Activated CD4-positive, alpha-beta T cell treated with anti-CD3 and anti-CD28 coated beads, Interleukin-2, amount 50 U/mL, for 4 hours (primary cell): Measurements from ENCODE around the gene CBFB.
"Not testable (repeated sequence)": the region's sequence is repeated elsewhere in the genome, so short reads cannot be mapped to it uniquely, and the experiment has no call there.

Experiments used
- DNase-seq, 2 experiments: peaks; one replicate each; pipeline ENCODE4 v3.0.0-alpha.2; 2020

CBFB gene

DNA sequence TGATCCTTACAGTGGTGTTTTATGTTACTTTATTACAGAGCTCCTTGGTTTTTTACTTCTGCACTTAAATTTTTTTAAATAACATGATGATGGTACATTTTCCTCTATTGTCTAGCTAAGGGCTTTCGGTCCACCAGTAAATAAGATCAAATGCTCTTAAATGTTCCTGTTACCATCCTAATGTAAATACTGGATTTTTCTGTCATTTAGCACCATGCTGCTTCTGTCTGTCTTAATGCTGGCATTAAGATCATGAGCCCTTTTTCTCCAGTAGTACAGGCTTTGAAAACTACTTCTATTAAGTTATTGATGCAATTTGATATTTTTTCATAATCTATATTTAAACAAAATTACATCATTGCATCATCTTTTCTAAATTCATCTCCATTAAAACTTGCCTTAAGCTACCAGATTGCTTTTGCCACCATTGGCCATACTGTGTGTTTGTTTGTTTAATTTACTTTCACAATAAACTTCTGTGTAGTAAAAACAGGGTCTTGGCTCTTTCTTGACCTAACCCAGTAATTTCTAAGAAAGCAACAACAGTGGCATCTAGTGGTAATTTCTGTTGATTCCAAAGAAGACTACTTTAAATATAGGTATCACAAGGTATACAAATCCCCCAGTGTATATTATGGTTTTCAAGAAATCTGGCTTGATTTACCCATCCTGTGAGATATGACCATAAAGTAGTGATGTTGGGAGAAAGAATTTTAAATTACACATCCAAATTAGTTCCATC lies 71.8 kb downstream of the CBFB start:
- DNase-seq, result no peak

- no peak for DNase-seq
These were observed 72.5 kb downstream of the CBFB start for GRCh38 chr16:67101311-67102082.

DNA sequence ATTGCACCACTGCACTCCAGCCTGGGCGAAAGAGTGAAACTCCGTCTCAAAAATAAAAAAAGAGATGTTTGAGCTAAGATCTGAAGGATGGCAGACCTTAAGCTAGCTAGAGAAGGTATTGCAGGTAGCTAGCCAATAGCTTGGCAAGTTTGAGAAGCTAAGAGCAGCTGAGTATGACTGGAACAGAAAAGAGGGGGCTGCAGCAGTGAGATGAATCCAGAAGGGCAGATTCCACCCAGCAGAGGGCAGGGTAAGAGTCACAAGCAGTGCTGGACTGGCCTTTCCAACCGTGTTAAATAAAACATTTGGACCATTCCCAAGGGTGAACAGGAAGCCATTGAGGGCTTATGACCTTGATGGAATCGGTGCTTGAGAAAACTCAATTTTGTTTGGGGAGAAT lies 75.1 kb downstream of the CBFB start:
- DNase-seq, result no peak

- DNase-seq, result no peak
These were observed 75.9 kb downstream of the CBFB start for GRCh38 chr16:67104845-67105244.

DNA sequence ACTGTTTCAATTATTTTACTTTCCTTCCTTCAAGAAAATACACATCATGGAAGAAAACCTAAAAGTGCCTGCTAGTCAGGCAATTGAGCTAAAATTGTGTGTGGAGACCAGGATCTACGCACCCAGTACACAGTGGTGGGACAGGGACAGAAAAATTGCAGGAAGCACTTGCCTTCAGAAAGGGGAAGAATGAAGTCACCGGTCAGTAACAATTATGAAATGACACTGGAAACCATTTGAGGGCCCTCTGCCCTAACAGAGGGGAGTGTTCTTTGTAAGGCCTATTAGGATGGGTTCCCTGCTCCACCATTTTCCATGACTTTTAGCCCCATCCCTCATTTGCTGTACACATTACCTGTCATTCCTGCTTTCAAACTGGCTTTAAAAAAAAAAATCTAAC lies 76.3 kb downstream of the CBFB start:
- DNase-seq, result no peak

- no peak for DNase-seq
These were observed 76.9 kb downstream of the CBFB start for GRCh38 chr16:67105881-67106280.

GRCh38 chr16:67108489-67108888 lies 79.5 kb downstream of the CBFB start:
- DNase-seq, result no peak

- DNase-seq, result no peak
These were observed 80.0 kb downstream of the CBFB start for GRCh38 chr16:67108931-67109406.

GRCh38 chr16:67109407-67110135 lies 80.6 kb downstream of the CBFB start, which contains the start of gene PHAF1:
TSS of gene PHAF1 (plus strand) at chr16:67109941. CDS start at chr16:67110176, 235 bp downstream.
- peak; percentile 93 for DNase-seq

DNA sequence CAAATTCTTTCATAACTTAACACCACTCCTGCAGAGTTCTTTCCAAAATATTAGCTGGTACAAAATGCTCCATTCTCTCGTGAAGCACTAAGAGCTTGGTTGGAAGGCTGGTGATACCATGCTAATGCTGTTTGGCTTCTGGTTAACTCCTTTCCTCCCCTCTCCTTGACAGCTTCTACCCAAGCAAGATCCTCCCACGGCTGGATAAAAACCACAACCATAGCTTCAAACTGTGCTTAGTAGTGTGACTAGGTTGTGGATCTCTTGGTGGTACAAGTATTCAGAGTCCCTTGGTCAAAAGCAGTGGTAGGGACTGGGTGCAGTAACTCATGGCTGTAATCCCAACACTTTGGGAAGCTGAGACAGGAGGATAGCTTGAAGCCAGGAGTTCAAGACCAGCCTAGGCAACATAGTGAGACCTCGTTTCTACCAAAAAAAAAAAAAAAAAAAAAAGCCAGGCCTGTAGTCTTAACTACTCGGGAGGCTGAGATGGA lies 83.0 kb downstream of the CBFB start:
- no peak for DNase-seq

- no peak for DNase-seq
These were observed 83.8 kb downstream of the CBFB start for GRCh38 chr16:67112591-67113399.

DNA sequence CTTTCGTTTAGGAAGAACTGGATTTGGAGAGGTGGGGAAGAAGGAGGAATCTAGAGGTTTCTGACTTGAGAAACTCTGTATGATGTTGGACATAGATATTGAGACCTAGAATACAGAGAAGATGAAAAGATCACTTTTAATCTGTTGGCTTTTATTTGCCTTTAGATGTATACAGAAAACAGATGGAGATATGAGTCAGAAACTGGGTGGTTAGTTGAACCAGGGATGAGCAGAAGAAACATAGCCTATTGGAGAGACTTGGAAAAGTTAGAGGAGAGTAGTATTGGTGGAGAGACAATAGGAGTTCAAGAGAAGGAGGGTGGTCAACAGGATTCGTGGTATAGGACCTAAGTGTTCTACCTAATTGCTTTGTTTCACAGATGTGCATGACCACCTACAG lies 85.8 kb downstream of the CBFB start:
- DNase-seq, result no peak

- no peak for DNase-seq
These were observed 86.7 kb downstream of the CBFB start for GRCh38 chr16:67115639-67116038.

DNA sequence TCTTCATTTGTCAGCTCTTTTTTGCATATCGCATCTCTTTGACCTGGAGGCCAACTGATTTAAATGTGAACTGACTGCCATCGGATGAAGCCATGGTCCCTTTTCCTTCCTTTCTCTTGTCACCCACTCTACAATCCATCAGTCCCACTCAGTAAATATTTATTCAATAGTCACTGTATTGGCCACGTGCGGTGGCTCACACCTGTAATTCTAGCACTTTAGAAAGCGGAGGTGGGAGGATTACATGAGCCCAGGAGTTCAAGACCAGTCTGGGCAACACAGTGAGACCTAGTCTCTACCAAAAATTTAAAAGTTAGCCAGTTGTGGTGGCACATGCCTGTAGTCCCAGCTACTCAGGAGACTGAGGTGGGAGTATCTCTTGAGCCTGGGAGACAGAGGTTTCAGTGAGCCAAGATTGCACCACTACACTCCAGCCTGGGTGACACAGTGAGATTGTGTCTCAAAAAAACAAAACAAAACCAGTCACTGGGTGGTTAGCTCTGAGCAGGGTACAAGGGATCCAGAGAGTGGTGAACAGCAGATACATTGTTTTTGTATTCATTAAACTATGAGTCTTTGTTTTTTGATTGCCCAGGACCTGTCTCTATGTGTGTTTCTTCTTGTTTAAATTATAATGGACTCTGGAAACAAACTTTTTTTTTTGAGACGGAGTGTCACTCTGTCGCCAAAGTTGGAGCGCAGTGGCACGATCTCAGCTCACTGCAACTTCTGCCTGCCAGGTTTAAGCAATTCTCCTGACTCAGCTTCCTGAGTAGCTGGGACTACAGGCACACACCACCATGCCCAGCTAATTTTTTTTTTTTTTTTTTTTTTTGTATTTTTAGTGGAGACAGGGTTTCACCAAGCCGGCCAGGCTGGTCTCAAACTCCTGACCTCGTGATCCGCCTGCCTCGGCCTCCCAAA lies 87.7 kb downstream of the CBFB start:
- DNase-seq, result no peak

DNA sequence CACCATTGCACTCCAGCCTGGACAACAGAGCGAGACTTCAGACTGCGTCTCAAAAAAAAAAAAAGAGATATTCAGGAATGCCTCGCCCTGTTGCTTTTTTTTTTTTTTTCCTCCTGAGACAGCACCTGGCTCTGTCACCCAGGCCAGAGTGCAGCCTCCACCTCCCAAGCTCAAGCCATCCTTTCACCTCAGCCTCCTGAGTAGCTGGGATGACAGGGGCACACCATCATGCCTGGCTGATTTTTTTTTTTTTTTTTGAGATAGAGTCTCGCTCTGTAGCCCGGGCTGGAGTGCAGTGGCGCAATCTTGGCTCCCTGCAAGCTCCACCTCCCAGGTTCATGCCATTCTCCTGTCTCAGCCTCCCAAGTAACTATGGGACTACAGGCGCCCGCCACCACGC lies 88.8 kb downstream of the CBFB start:
- no peak for DNase-seq

GRCh38 chr16:67120025-67120424 lies 91.1 kb downstream of the CBFB start:
- DNase-seq, result no peak

DNA sequence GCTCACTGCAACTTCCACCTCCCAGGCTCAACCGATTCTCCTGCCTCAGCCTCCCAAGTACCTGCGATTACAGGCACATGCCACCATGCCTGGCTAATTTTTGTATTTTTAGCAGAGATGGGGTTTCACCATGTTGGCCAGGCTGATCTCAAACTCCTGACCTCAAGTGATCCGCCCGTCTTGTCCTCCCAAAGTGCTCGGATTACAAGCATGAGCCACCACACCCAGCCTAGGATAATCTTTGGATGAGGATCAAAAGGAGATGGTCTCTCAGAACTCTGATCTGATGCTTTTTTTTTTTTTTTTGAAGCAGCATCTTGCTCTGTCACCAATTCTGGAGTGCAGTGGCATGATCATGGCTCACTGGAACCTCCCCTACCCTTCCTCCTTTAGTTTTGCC lies 93.8 kb downstream of the CBFB start:
- DNase-seq, result not testable (repeated sequence)

DNA sequence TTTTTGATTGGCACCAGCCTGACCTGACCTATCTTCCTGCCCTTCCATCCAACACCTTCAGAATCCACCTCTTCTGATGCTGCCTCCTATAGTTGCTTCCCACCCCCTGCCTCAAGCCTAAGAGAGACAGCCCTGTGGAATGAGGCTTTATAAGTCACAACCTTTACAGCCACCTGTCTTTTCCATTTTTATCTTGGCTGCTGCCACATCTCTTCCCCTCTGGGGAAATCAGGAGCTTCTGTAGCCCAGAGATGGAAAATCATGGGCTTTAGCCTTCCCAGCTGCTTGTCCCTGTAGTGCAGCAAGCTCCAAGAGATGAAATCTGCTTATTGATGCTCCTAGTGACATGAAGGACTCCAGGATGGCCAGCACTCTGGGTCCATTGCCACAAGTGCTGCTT lies 99.5 kb downstream of the CBFB start:
- no peak for DNase-seq

- no peak for DNase-seq
These were observed 99.9 kb downstream of the CBFB start for GRCh38 chr16:67128887-67129286.

DNA sequence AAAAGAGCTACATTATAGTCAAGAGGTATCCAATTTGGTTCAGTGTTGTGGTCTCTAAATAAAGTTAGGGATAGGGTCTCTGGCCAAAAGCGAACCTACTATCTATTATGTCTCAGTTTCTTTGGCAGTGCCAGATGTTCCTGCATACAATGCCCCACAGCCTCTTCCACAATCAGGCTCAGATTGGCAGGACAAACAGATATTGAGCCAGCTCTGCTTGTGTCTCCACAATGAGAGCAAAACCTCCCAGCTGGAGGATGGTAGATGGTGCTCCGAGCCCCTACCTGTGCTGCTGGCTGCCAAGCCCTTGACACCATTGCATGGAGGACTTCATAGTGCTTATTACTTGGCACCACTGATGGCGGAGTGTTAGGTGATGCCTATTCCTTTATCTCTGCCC lies 100.5 kb downstream of the CBFB start:
- DNase-seq, result no peak

DNA sequence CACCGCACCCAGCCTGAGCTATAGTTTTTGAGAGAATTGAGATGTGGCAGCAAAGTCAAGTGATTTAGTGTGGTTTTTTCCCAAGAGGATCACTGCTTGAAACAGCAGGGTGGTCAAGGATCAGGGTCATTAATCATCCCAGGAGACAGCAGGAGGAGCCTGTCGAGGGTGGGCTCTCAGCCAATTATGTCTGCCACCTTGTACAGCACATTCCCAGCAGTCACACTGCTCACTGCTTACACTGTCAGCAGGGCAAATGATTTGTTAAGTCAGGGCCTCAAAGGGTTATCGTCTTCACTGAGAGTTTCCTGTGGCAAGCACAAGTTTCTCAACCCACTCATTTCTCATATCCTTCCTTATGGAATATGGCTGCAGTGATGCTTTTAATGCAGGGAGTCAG lies 108.7 kb downstream of the CBFB start:
- no peak for DNase-seq
